Measurements from ENCODE around the gene EXOC4. TPM values are rescaled to one million over a fixed set of nuclear protein-coding genes. Genes with fewer than 3 reads are reported as not detected.

Gene EXOC4
- total and polyA plus RNA-seq, 7 donors, result 7.6 to 63.0 (median 29.1) TPM

- WGBS, 3 donors, result 90 to 100% (median 94%) methylated on average over 2 of the region's 2 CpGs
- H3K4me3 ChIP-seq, result no peak overlapping the region
- no peaks in the 10 kb centered on the region for H3K4me1 ChIP-seq
- H3K27me3 ChIP-seq (ENCODE audit: insufficient read depth in 3 of 3, low read length in 2 of 3), result no peaks in the 10 kb centered on the region
- ATAC-seq (no peak), DNase-seq (no peak)
- intact Hi-C loops (cut with DNase I), result no loop called here
- no peak for TF ChIP-seq CTCF (IDR thresholded peaks at IDR 0.05)
- no peaks in the 10 kb centered on the region for H3K9me3 ChIP-seq
- no peak overlapping the region for H3K27ac ChIP-seq
- no peaks in the 10 kb centered on the region for H3K36me3 ChIP-seq (ENCODE audit: insufficient read depth in 1 of 2, low read depth in 1 of 2)
Measured at GRCh38 chr7:134040988-134041387, 788.1 kb downstream of the EXOC4 start.

- H3K27ac ChIP-seq, result no peak overlapping the region
- no peaks in the 10 kb centered on the region for H3K36me3 ChIP-seq (ENCODE audit: insufficient read depth in 1 of 2, low read depth in 1 of 2)
- intact Hi-C loops (cut with DNase I), result no loop called here
- no peak overlapping the region for H3K4me3 ChIP-seq
- no peaks in the 10 kb centered on the region for H3K9me3 ChIP-seq
- DNase-seq (no peak), ATAC-seq (no peak)
- no peaks in the 10 kb centered on the region for H3K27me3 ChIP-seq (ENCODE audit: insufficient read depth in 3 of 3, low read length in 2 of 3)
- no peaks in the 10 kb centered on the region for H3K4me1 ChIP-seq
- no peak for TF ChIP-seq CTCF (IDR thresholded peaks at IDR 0.05)
Measured at GRCh38 chr7:134041477-134041876, 788.6 kb downstream of the EXOC4 start.

GRCh38 chr7:134042307-134042706, 789.4 kb downstream of the EXOC4 start:
- no peak for ATAC-seq
- 50 to 59% (median 58%) methylated on average over 4 of the region's 4 CpGs for WGBS, 3 donors

GRCh38 chr7:134044682-134045081, 791.8 kb downstream of the EXOC4 start:
- WGBS, 3 donors, result 88 to 93% (median 90%) methylated on average over 2 of the region's 2 CpGs
- intact Hi-C loops (cut with DNase I), result no loop called here
- Histone ChIP-seq H3K36me3 (ENCODE audit: insufficient read depth in 1 of 2, low read depth in 1 of 2) (no peaks in the 10 kb centered on the region), H3K4me1 (no peaks in the 10 kb centered on the region), H3K9me3 (no peaks in the 10 kb centered on the region), H3K27me3 (ENCODE audit: insufficient read depth in 3 of 3, low read length in 2 of 3) (no peaks in the 10 kb centered on the region), H3K27ac (no peak overlapping the region), H3K4me3 (no peak overlapping the region)
- DNase-seq, result no peak
- ATAC-seq, result no peak
- TF ChIP-seq CTCF (IDR thresholded peaks at IDR 0.05), result no peak

More at GRCh38 chr7:134042307-134042706, 789.4 kb downstream of the EXOC4 start:
- H3K27ac ChIP-seq, result no peak overlapping the region
- no peaks in the 10 kb centered on the region for H3K9me3 ChIP-seq
- no peaks in the 10 kb centered on the region for H3K4me1 ChIP-seq
- H3K4me3 ChIP-seq, result no peak overlapping the region
- DNase-seq, result no peak
- no peaks in the 10 kb centered on the region for H3K27me3 ChIP-seq (ENCODE audit: insufficient read depth in 3 of 3, low read length in 2 of 3)
- TF ChIP-seq CTCF (IDR thresholded peaks at IDR 0.05), result no peak
- H3K36me3 ChIP-seq (ENCODE audit: insufficient read depth in 1 of 2, low read depth in 1 of 2), result no peaks in the 10 kb centered on the region
- intact Hi-C loops (cut with DNase I), result no loop called here

GRCh38 chr7:134045716-134046115, 792.8 kb downstream of the EXOC4 start:
- Histone ChIP-seq H3K4me3 (no peak overlapping the region), H3K4me1 (no peaks in the 10 kb centered on the region), H3K36me3 (ENCODE audit: insufficient read depth in 1 of 2, low read depth in 1 of 2) (no peaks in the 10 kb centered on the region), H3K27ac (no peak overlapping the region), H3K9me3 (no peaks in the 10 kb centered on the region), H3K27me3 (ENCODE audit: insufficient read depth in 3 of 3, low read length in 2 of 3) (no peaks in the 10 kb centered on the region)
- 83 to 96% (median 85%) methylated on average over 4 of the region's 4 CpGs for WGBS, 3 donors
- no peak for DNase-seq
- no peak for ATAC-seq
- intact Hi-C loops (cut with DNase I), result no loop called here
- no peak for TF ChIP-seq CTCF (IDR thresholded peaks at IDR 0.05)
